HG03175 (cell line): ENCODE data around the gene RPRD1A.
A peak's percentile ranks its signal among the peaks of the same experiment; 100 is the strongest.
"Not testable (repeated sequence)": the region's sequence is repeated elsewhere in the genome, so short reads cannot be mapped to it uniquely, and the experiment has no call there.

Experiments used
- ATAC-seq: cut with Tn5 transposase; IDR thresholded peaks from one replicate; pipeline ENCODE4 v1.9.1; 2021; ENCODE audit warnings: mild to moderate bottlenecking, moderate library complexity; ENCODE audit not compliant: unreplicated experiment

RPRD1A gene

GRCh38 chr18:36034299-36034895 is 33.0 kb downstream of the RPRD1A start:
- no peak for ATAC-seq

GRCh38 chr18:36031903-36032302 is 35.5 kb downstream of the RPRD1A start:
- no peak for ATAC-seq

DNA sequence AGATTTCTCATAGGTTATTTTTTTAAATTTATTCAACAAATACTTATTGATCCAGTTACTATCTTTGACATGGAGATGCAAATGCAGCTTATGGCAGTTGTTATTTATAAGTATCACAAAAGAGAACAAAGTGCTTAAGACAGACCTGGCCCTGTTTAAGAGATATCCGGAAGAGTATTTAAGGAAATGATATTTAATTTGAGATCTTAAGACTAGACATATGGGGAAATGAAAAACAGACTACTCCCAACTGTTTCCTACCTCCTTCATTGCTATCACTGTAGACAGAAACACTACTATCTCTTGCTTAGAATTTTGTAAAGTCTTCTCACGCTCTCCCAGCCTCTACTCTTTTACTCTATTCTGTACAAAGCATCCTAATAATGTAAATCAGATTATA is 36.0 kb downstream of the RPRD1A start:
- ATAC-seq: no peak

GRCh38 chr18:36028859-36029258 is 38.5 kb downstream of the RPRD1A start:
- ATAC-seq: no peak

DNA sequence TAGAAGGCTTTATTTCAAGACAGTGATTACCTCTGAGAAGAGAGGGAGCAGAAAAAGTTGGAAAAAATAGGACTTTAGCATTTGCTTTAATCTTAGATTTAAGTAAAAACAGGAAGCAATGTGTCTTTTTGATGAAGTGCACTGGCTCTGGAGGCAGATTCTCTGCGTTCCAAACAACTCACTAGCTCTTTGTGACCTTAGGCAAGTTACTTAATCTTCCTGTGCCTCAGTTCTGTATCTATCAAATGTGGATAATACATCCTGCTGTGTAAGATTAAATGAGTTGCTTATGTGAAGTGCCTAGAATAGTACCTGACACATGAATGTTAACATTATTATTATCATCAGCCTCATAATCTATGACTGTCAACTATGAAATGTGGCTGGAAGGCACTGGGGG is 42.3 kb downstream of the RPRD1A start:
- ATAC-seq: no peak

- ATAC-seq: not testable (repeated sequence)
These were observed 43.1 kb downstream of the RPRD1A start for GRCh38 chr18:36024241-36024640.

DNA sequence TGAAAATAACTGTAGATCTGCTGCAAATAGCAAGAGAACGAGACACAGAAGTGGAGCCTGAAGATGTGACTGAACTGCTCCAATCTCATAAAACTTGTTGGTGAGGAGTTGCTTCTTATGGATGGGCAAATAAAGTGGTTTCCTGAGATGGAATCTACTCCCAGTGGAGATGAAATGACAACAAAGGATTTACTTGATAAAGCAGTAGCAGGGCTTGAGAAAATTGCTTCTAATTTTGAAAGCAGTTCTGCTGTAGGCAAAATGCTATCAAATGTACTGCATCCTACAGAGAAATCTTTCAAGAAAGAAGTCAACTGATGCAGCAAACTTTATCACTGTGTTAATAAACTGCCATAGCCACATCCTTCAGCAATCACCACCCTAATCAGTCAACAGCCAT is 44.0 kb downstream of the RPRD1A start:
- no peak for ATAC-seq

GRCh38 chr18:36020174-36020711 is 47.1 kb downstream of the RPRD1A start:
- no peak for ATAC-seq

GRCh38 chr18:36017232-36017631 is 50.1 kb downstream of the RPRD1A start:
- no peak for ATAC-seq

DNA sequence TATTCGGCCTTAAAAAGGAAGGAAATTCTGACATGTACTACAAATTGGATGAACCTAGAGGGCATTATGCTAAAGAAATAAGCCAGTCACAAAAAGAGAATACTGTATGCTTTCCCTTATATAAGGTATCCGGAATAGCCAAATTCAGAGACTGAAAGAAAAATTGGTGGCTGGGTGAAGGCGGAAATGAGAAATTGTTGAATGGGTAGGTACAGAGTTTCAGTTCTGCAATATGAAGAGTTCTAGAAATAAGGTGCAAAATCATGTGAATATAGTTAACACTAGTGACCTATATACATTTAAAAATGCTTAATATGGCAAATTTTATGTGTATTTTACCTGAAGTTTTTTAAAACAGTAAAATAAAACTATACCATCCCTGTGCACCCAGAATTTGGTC is 51.7 kb downstream of the RPRD1A start:
- peak; percentile 96 for ATAC-seq

- ATAC-seq: no peak
These were observed 54.5 kb downstream of the RPRD1A start for GRCh38 chr18:36012891-36013290.

DNA sequence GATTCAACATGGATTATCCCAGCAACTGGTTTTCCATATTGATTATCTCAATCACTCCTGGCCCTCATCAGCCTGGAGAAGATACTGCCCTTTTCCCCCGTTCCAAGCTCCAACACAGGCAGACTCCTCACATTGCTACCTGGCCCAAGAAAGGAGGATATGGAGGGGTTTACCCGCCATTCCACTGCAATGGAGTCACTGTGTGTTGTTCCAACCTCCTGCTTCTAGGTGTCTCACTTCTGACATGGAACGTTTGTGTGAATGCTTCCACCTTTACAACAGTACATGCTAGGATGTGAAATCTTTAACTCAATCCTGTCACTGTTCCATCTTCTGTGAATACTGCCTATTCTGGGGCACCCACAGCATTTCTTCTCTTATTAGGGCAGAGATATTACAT is 58.1 kb downstream of the RPRD1A start:
- ATAC-seq: no peak

GRCh38 chr18:36006997-36007396 is 60.4 kb downstream of the RPRD1A start:
- ATAC-seq: no peak

DNA sequence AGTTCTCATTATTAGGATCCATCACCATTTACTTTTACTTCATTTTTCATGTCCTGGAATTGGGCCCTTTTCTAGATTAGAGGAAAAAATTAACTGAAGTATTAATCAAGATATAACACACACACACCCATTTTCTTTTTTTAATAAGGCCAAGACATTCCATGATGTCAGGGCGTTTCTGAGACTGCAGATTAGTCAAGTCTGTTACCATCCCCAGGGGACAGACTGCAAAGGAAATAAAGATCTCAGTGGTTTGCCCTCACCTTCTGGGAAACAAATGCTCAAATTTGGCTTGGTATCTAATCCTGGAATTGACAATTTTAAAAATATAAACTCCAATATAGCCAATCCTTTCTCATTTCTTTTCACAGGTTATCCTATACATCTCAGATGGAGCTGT is 67.4 kb downstream of the RPRD1A start:
- ATAC-seq: no peak

- ATAC-seq: no peak
These were observed 68.4 kb downstream of the RPRD1A start for GRCh38 chr18:35998967-35999366.

DNA sequence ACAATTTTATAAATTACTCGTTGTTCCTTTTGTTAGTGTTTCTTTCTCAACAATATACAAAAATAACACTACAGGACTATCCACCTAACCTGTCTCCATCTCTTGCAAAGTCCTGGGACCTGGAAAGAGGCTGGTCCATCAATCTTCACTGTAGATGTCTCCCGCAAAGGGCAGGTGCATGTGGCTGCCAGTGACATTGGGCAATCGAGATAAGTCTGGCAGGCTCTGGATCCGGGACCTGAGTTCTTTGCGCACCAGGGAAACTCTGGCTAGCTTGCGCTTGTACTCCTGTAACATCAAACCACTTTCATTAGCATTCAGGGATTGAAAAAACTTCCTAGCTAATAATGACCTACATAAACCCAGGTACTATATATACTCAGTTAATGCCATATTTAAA is 74.3 kb downstream of the RPRD1A start:
- ATAC-seq: no peak

DNA sequence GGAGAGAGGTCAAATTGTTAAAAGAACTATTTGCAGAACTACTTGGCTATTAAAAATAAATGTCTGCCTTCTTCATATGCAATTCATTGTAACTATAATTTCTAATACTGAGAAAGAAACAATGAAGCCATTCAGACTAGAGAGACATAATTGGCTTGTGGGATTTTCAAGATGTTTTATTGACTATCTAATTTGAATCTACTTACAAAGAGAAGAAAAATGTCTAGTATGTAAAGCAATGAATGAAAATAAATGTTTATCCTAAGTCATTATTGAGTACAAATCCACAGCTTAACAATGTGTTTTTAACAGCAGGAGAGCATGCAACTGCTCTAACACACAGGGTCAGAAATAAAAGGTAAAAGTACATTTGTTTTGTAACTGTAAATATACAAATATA is 75.7 kb downstream of the RPRD1A start:
- no peak for ATAC-seq

GRCh38 chr18:35983818-35984217 is 83.5 kb downstream of the RPRD1A start:
- no peak for ATAC-seq

GRCh38 chr18:35983147-35983546 is 84.2 kb downstream of the RPRD1A start:
- no peak for ATAC-seq

- no peak for ATAC-seq
These were observed 84.8 kb downstream of the RPRD1A start for GRCh38 chr18:35982409-35983114.

DNA sequence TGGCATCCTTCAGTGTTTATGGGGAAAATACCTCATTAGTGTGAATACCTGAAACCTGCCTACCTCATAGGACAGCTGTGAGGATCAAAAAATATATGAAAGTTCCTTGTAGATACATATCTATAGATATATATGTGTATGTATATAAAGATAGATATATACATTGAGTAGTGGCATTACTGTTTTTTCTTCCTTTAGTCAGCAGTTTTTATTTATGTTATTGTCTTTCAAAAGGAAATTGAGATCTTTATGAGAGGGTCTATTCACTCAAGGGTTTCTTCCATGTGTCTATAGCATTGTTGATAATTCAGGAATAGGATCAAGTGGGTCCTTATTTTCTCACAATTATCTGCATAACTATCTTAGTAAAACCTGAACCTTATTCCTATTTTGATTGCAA is 88.2 kb downstream of the RPRD1A start:
- ATAC-seq: no peak

DNA sequence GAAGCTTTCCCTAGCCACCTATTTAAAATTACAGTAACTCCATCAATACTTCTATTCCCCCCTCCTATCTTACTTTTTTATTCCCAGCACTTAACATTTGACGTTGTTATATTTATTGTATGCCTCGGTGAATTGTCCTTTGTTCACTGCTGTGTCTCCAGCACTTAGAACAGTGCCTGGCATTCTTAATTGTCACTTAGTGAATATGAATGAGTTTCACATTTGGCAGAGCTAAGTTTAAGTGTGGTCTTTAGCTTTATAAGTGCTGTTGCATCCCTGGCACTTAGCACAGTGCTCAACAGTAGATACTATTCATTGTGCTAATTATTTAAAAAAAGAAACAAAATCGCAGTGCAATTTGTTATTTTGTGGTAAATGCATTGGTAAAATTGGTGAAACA is 93.2 kb downstream of the RPRD1A start:
- ATAC-seq: no peak

GRCh38 chr18:35973650-35974049 is 93.7 kb downstream of the RPRD1A start:
- no peak for ATAC-seq
